ENCODE results near the gene MAMDC4. TPM values are rescaled to one million over a fixed set of nuclear protein-coding genes. Genes with fewer than 3 reads are reported as not detected.

The MAMDC4 gene
- total and polyA plus RNA-seq, 2 of the 13 experiments (the other 11 are each of a cell fraction or from before 2014, with no cell fraction given) = 6.0 to 6.8 TPM

DNA sequence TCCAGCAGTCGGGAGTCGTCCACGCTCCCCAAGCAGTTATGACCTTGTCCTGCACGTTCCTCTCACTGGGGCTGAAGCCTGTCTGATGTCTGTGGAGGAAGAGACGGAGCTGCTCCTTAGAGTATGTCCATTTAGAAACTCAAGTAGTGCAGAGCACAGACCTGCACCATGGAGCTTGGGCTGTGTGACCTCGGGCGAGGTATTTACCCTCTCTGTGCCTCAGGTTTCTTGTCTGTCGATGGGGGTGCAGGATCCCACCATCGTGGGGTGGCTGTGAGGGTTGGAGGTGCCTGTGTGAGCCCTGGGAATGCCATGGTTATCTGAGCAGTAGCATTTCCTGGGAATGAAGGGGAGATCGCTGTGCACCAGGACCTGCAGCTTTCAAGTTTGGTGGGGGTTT is 48.4 kb downstream of the MAMDC4 start:
- Histone ChIP-seq H3K27ac (ENCODE audit: extremely low read length, insufficient read depth, low read length) (peak overlapping the region; percentile 67), H4K20me1 (ENCODE audit: insufficient read depth, low read length) (peaks cover 12% of the 10 kb centered on the region), H3K9me3 (ENCODE audit: low read length) (no peaks in the 10 kb centered on the region), H3K36me3 (replicated peaks in 1 of 2; ENCODE audit: control insufficient read depth in 1 of 2, insufficient read depth in 2 of 2, low read length in 2 of 2) (peaks cover 20 to 47% of the 10 kb centered on the region in 2 experiments), H3K27me3 (ENCODE audit: control insufficient read depth in 1 of 2, insufficient read depth in 2 of 2, low read length in 2 of 2) (no peaks in the 10 kb centered on the region), H3K4me2 (ENCODE audit: low read depth, low read length) (no peak overlapping the region), H3K9ac (ENCODE audit: insufficient read depth, low read depth, low read length) (no peak overlapping the region), H3K79me2 (ENCODE audit: insufficient read depth, low read length) (peaks cover 18% of the 10 kb centered on the region), H3K4me3 (replicated peaks in 1 of 3; ENCODE audit: insufficient read depth in 1 of 3, low read depth in 2 of 3, low read length in 3 of 3) (no peak overlapping the region), H2AFZ (ENCODE audit: low read length) (no peak overlapping the region), H3K4me1 (ENCODE audit: insufficient read depth, low read length) (peaks cover 27% of the 10 kb centered on the region)
- CTCF ChIA-PET (ENCODE audit: low intra/inter-chr PET ratio, low total read pairs) = no interaction called here
- ATAC-seq (no peak), DNase-seq (ENCODE audit: low spot score) (no peak), FAIRE-seq (no peak)
- BruUV-seq (replicated peaks) = no TSS peak
- intact Hi-C loops (cut with micrococcal nuclease; ENCODE audit: unreplicated experiment) (no loop called here), in situ Hi-C loops (cut with HindIII; ENCODE audit: extremely low pct_ligation_motif_present, low pct_unique_long_range_greater_than_20kb) (no loop called here)
- TF ChIP-seq HIVEP1 (CRISPR knock-in tag; IDR thresholded peaks at IDR 0.05) = no peak
- TF ChIP-seq ZNF768 (CRISPR knock-in tag; IDR thresholded peaks at IDR 0.05) = peak; percentile 96
- TF ChIP-seq GATAD1 (CRISPR knock-in tag; IDR thresholded peaks at IDR 0.05) = no peak
- 90% methylated on average over 10 of the region's 10 CpGs for WGBS (ENCODE audit: low lambda C conversion rate)
- POLR2A ChIA-PET = interaction anchor here (2.4 kb wide), 1 partner anchor 16 kb away, joined by 10 read pairs; no protein-coding TSS in a partner anchor

DNA sequence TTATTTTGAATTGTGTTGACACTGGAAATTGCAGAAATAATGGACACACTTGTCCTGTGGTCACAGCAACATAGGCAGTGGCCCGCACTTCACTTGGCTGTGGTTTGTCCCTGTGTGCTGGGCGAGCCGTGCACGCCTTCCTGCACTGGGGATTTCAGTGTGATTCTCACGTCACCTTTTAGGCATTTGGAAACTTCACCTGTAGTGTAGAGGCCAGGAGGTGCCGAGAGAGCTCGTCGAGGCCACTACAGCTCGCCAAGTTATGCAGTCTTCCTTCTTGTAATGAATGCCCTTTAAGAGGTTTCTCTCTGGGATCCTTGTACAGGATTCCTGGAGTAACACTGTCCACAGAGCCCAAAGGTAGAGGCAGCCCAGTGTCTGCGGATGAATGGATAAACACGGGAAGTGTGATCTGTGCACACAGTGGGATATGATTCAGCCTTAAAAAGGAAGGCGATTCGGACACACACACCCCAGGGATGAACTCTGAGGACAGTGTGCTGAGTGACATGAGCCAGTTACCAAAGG is 48.9 kb downstream of the MAMDC4 start:
- no peak for FAIRE-seq
- Histone ChIP-seq H2AFZ (ENCODE audit: low read length) (no peak overlapping the region), H3K4me2 (ENCODE audit: low read depth, low read length) (peak overlapping the region; percentile 39; the same call in 1 of the 2 replicates), H3K27me3 (ENCODE audit: control insufficient read depth in 1 of 2, insufficient read depth in 2 of 2, low read length in 2 of 2) (no peaks in the 10 kb centered on the region), H3K9ac (ENCODE audit: insufficient read depth, low read depth, low read length) (peak overlapping the region; percentile 40; the same call in 1 of the 2 replicates), H3K4me1 (ENCODE audit: insufficient read depth, low read length) (peaks cover 27% of the 10 kb centered on the region), H3K79me2 (ENCODE audit: insufficient read depth, low read length) (peaks cover 17% of the 10 kb centered on the region), H4K20me1 (ENCODE audit: insufficient read depth, low read length) (peaks cover 12% of the 10 kb centered on the region), H3K27ac (ENCODE audit: extremely low read length, insufficient read depth, low read length) (peak overlapping the region; percentile 67), H3K4me3 (replicated peaks in 1 of 3; ENCODE audit: insufficient read depth in 1 of 3, low read depth in 2 of 3, low read length in 3 of 3) (no peak overlapping the region), H3K9me3 (ENCODE audit: low read length) (no peaks in the 10 kb centered on the region), H3K36me3 (replicated peaks in 1 of 2; ENCODE audit: control insufficient read depth in 1 of 2, insufficient read depth in 2 of 2, low read length in 2 of 2) (peaks cover 18 to 49% of the 10 kb centered on the region in 2 experiments)
- POLR2A ChIA-PET = interaction anchor here (0.9 to 2.4 kb wide), 5 partner anchors 14 to 43 kb away, joined by 3 to 20 read pairs (median 10); partner anchors contain the start of gene TRAF2
- DNase-seq (ENCODE audit: low spot score) = no peak
- no TSS peak for BruUV-seq (replicated peaks)
- in situ Hi-C loops (cut with HindIII; ENCODE audit: extremely low pct_ligation_motif_present, low pct_unique_long_range_greater_than_20kb) (no loop called here), intact Hi-C loops (cut with micrococcal nuclease; ENCODE audit: unreplicated experiment) (no loop called here)
- CTCF ChIA-PET (ENCODE audit: low intra/inter-chr PET ratio, low total read pairs) = no interaction called here
- WGBS (ENCODE audit: low lambda C conversion rate) = 82% methylated on average over 13 of the region's 13 CpGs
- no peak for ATAC-seq
- TF ChIP-seq, protein P1, sequence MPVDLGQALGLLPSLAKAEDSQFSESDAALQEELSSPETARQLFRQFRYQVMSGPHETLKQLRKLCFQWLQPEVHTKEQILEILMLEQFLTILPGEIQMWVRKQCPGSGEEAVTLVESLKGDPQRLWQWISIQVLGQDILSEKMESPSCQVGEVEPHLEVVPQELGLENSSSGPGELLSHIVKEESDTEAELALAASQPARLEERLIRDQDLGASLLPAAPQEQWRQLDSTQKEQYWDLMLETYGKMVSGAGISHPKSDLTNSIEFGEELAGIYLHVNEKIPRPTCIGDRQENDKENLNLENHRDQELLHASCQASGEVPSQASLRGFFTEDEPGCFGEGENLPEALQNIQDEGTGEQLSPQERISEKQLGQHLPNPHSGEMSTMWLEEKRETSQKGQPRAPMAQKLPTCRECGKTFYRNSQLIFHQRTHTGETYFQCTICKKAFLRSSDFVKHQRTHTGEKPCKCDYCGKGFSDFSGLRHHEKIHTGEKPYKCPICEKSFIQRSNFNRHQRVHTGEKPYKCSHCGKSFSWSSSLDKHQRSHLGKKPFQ (CRISPR knock-in tag; IDR thresholded peaks at IDR 0.05; ENCODE audit: insufficient replicate concordance) = peak; percentile 77
- TF ChIP-seq CEBPB (IDR thresholded peaks at IDR 0.05; ENCODE audit: borderline replicate concordance, low read depth, low read length) (no peak), ZNF569 (CRISPR knock-in tag; IDR thresholded peaks at IDR 0.05; ENCODE audit: borderline replicate concordance) (no peak), LCORL (IDR thresholded peaks at IDR 0.05) (no peak), LCORL (CRISPR knock-in tag; IDR thresholded peaks at IDR 0.05) (no peak), ZNF180 (CRISPR knock-in tag; IDR thresholded peaks at IDR 0.05; ENCODE audit: borderline replicate concordance, low read depth) (no peak), RXRB (CRISPR knock-in tag; IDR thresholded peaks at IDR 0.05; ENCODE audit: borderline replicate concordance) (no peak), SATB2 (CRISPR knock-in tag; IDR thresholded peaks at IDR 0.05) (no peak), AGO2 (optimal IDR thresholded peaks at IDR 0.05; ENCODE audit: low read depth, low read length) (no peak)
- TF ChIP-seq, protein P2, sequence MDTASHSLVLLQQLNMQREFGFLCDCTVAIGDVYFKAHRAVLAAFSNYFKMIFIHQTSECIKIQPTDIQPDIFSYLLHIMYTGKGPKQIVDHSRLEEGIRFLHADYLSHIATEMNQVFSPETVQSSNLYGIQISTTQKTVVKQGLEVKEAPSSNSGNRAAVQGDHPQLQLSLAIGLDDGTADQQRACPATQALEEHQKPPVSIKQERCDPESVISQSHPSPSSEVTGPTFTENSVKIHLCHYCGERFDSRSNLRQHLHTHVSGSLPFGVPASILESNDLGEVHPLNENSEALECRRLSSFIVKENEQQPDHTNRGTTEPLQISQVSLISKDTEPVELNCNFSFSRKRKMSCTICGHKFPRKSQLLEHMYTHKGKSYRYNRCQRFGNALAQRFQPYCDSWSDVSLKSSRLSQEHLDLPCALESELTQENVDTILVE (CRISPR knock-in tag; IDR thresholded peaks at IDR 0.05) = no peak
- TF ChIP-seq, protein P3, sequence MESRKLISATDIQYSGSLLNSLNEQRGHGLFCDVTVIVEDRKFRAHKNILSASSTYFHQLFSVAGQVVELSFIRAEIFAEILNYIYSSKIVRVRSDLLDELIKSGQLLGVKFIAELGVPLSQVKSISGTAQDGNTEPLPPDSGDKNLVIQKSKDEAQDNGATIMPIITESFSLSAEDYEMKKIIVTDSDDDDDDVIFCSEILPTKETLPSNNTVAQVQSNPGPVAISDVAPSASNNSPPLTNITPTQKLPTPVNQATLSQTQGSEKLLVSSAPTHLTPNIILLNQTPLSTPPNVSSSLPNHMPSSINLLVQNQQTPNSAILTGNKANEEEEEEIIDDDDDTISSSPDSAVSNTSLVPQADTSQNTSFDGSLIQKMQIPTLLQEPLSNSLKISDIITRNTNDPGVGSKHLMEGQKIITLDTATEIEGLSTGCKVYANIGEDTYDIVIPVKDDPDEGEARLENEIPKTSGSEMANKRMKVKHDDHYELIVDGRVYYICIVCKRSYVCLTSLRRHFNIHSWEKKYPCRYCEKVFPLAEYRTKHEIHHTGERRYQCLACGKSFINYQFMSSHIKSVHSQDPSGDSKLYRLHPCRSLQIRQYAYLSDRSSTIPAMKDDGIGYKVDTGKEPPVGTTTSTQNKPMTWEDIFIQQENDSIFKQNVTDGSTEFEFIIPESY (CRISPR knock-in tag; IDR thresholded peaks at IDR 0.05) = peak; percentile 42
